Mucosa of descending colon (tissue), 3 donors: ENCODE results near the gene LRBA. TPM values are rescaled to one million over a fixed set of nuclear protein-coding genes. Genes with fewer than 3 reads are reported as not detected.
A peak's percentile ranks its signal among the peaks of the same experiment; 100 is the strongest.

ENCODE experiments used
- ATAC-seq: fragments of 200-7000 bp; cut with Tn5 transposase; one replicate; pipeline ENCODE4 v1.9.1; 2020; ENCODE audit warnings: mild to moderate bottlenecking, moderate library complexity
- DNase-seq, 3 donors: peaks; one replicate each; pipeline ENCODE4 v3.0.0-alpha.2; 2020
- H3K36me3 ChIP-seq: fragments of 200-600 bp; one replicate; pipeline ENCODE4 v1.8.0; 2021; ENCODE audit warnings: low read depth, mild to moderate bottlenecking
- H3K4me1 ChIP-seq: fragments of 200-600 bp; one replicate; pipeline ENCODE4 v1.8.0; 2021; ENCODE audit warnings: low read depth, mild to moderate bottlenecking
- H3K4me3 ChIP-seq: fragments of 200-600 bp; one replicate; pipeline ENCODE4 v1.8.0; 2021; ENCODE audit warnings: mild to moderate bottlenecking
- H3K9me3 ChIP-seq: fragments of 200-600 bp; one replicate; pipeline ENCODE4 v1.8.0; 2021; ENCODE audit warnings: mild to moderate bottlenecking
- CTCF ChIP-seq: fragments of 200-600 bp; IDR thresholded peaks from one replicate; pipeline ENCODE4 v1.8.0; 2022; ENCODE audit warnings: antibody characterized with exemption, mild to moderate bottlenecking
- intact Hi-C, 2 donors: fragments of 100-400 bp; cut with DNase I in 1 of 2; cut with micrococcal nuclease in 1 of 2; formaldehyde crosslinking; loops; one replicate each; pipeline versions ENCODE4 v1.11.0 to v1.11.1; 2022; cut with DNase I, micrococcal nuclease
- total RNA-seq, 3 donors: library from RNA; stranded (reverse); fragmentation: NEBNext Ultra II Directional in 2 of 3; extraction: Animal tissue kit (Norgen Biotek cat#: 25700) in 2 of 3; gene quantifications; one replicate each; pipeline versions ENCODE4 v1.2.1 to v1.2.4, GENCODE V29; 2021 to 2023
- donor health status: DM: no; HTN: no; CAD: no; lungs with moderate emphysema.
- donor health status: DM: no; HTN: no; CAD: no.
- donor health status: DM: no; HTN: yes; CAD: no.

Gene LRBA
- total RNA-seq, 3 donors from 2014 or later: 69.8 to 98.4 (median 76.2) TPM

GRCh38 chr4:150411520-150411919 is 603.6 kb downstream of the LRBA start:
- intact Hi-C loops: no loop called here
- DNase-seq: no peak
- ATAC-seq: no peak
- Histone ChIP-seq H3K4me3 (no peak overlapping the region), H3K4me1 (no peaks in the 10 kb centered on the region), H3K36me3 (no peaks in the 10 kb centered on the region), H3K9me3 (no peaks in the 10 kb centered on the region)
- no peak for TF ChIP-seq CTCF

- H3K36me3 ChIP-seq: no peaks in the 10 kb centered on the region
- H3K9me3 ChIP-seq: no peaks in the 10 kb centered on the region
- no peak for TF ChIP-seq CTCF
- H3K4me1 ChIP-seq: no peaks in the 10 kb centered on the region
- ATAC-seq (peak; percentile 80), DNase-seq (peak; percentile 58 to 74 (median 73))
- no peak overlapping the region for H3K4me3 ChIP-seq
- intact Hi-C loops: no loop called here
Measured at GRCh38 chr4:150402871-150403272, 612.2 kb downstream of the LRBA start.

GRCh38 chr4:150401083-150401687 is 613.9 kb downstream of the LRBA start:
- H3K36me3 ChIP-seq: no peaks in the 10 kb centered on the region
- DNase-seq (no peak), ATAC-seq (no peak)
- intact Hi-C loops: no loop called here
- H3K4me1 ChIP-seq: no peaks in the 10 kb centered on the region
- no peaks in the 10 kb centered on the region for H3K9me3 ChIP-seq
- no peak for TF ChIP-seq CTCF
- H3K4me3 ChIP-seq: no peak overlapping the region

- no peak overlapping the region for H3K4me3 ChIP-seq
- intact Hi-C loops: no loop called here
- no peaks in the 10 kb centered on the region for H3K4me1 ChIP-seq
- peaks cover 3% of the 10 kb centered on the region for H3K9me3 ChIP-seq
- no peak for TF ChIP-seq CTCF
- ATAC-seq (no peak), DNase-seq (no peak)
- H3K36me3 ChIP-seq: no peaks in the 10 kb centered on the region
Measured at GRCh38 chr4:150395872-150396271, 619.2 kb downstream of the LRBA start.

- Histone ChIP-seq H3K36me3 (no peaks in the 10 kb centered on the region), H3K9me3 (peaks cover 3% of the 10 kb centered on the region), H3K4me3 (no peak overlapping the region), H3K4me1 (no peaks in the 10 kb centered on the region)
- TF ChIP-seq CTCF: no peak
- no peak for ATAC-seq
- intact Hi-C loops: no loop called here
- DNase-seq: no peak
Measured at GRCh38 chr4:150394046-150394445, 621.0 kb downstream of the LRBA start.

DNA sequence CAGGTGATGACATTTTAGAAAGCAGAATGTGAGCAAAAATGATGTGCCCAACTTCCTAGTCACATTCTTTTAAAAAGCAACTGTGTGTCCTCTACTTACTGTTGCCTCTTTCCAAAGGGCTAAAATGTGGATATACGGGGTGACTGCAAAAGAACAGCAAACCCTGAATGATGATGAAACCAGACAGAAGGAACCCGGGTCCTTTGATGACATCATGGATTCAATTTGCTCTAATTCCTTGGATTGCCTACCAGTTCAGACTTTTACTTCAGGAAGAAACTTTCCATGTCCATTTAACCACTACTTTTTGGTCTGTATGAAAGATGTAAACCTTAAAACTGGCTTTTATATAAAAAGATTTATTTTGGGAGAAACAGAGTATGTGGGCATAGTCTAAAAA is 624.0 kb downstream of the LRBA start:
- ATAC-seq (no peak), DNase-seq (no peak)
- Histone ChIP-seq H3K9me3 (peaks cover 3% of the 10 kb centered on the region), H3K4me1 (no peaks in the 10 kb centered on the region), H3K36me3 (no peaks in the 10 kb centered on the region), H3K4me3 (no peak overlapping the region)
- no peak for TF ChIP-seq CTCF
- intact Hi-C loops: no loop called here
